Measurements from ENCODE around the gene FAM234B.

DNA sequence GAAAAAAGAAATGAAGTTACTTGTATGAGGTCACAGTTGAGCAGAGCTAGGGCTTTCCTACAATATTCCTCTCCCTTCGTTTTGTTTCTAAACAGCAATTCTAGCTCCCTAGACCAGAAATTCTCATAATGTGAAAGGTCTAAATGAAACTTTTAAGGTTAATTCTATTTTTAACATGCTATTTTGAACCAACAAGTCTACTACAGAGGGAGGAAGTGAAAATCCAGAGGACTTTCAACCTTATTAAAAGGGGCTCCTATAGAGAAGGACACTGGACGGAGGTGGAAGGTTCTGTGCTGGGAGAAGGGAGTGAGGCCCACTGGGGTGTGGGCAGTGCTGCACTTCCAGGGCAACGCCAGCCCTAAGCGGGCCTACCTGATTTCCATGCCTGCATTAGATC is 45.9 kb downstream of the FAM234B start:
- TF ChIP-seq, protein P1, sequence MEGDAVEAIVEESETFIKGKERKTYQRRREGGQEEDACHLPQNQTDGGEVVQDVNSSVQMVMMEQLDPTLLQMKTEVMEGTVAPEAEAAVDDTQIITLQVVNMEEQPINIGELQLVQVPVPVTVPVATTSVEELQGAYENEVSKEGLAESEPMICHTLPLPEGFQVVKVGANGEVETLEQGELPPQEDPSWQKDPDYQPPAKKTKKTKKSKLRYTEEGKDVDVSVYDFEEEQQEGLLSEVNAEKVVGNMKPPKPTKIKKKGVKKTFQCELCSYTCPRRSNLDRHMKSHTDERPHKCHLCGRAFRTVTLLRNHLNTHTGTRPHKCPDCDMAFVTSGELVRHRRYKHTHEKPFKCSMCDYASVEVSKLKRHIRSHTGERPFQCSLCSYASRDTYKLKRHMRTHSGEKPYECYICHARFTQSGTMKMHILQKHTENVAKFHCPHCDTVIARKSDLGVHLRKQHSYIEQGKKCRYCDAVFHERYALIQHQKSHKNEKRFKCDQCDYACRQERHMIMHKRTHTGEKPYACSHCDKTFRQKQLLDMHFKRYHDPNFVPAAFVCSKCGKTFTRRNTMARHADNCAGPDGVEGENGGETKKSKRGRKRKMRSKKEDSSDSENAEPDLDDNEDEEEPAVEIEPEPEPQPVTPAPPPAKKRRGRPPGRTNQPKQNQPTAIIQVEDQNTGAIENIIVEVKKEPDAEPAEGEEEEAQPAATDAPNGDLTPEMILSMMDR (conservative IDR thresholded peaks at IDR 0.05; ENCODE audit: low read depth, low read length): no peak
- TF ChIP-seq EZH2 (IDR thresholded peaks at IDR 0.05; ENCODE audit: low read length, unreplicated experiment): no peak

Measured in PC-3 (cell line).